A549 (cell line): ENCODE measurements around the gene IVD.

Experiments
- CTCF ChIP-seq: fragments of >200 bp; sonication (Bioruptor Twin); formaldehyde crosslinking; IDR thresholded peaks from 3 replicates; pipeline ENCODE4 v1.5.1; 2016
- EHMT2 ChIP-seq: fragments of 200-600 bp; sonication (generic); IDR thresholded peaks from 2 replicates; pipeline ENCODE4 v1.6.1; 2016; ENCODE audit warnings: antibody characterized with exemption, low read depth, mild to moderate bottlenecking, moderate library complexity
- GATA3 ChIP-seq: IDR thresholded peaks from 2 replicates; pipeline ENCODE4 v1.6.1; 2012; ENCODE audit warnings: borderline replicate concordance
- HES2 ChIP-seq: fragments of >200 bp; sonication (Bioruptor Twin); formaldehyde crosslinking; IDR thresholded peaks from 2 replicates; pipeline ENCODE4 v1.6.1; 2016
- JUNB ChIP-seq: fragments of >200 bp; sonication (Bioruptor Twin); formaldehyde crosslinking; IDR thresholded peaks from 2 replicates; pipeline ENCODE4 v1.6.1; 2016

- no peak for TF ChIP-seq GATA3
- TF ChIP-seq CTCF: no peak
- TF ChIP-seq JUNB: no peak
- no peak for TF ChIP-seq EHMT2
- TF ChIP-seq HES2: no peak
Measured at GRCh38 chr15:40389824-40390595, 15.6 kb upstream of the IVD start.
